Lower leg skin (tissue), 3 donors: ENCODE data around the gene ATAD3A.

Experiments used
- POLR2A ChIP-seq, 2 donors: fragments of 450-650 bp; IDR thresholded peaks; one replicate each; pipeline ENCODE4 v1.6.1; 2016 to 2017; ENCODE audit warnings: antibody characterized with exemption in 2 of 2, mild to moderate bottlenecking in 1 of 2, moderate library complexity in 1 of 2
- TF ChIP-seq, protein P1 (sequence below), 3 donors: fragments of 450-650 bp; IDR thresholded peaks; one replicate each; pipeline ENCODE4 v1.5.1; 2016; ENCODE audit warnings: antibody characterized with exemption in 3 of 3, mild to moderate bottlenecking in 3 of 3, moderate library complexity in 2 of 3

- TF ChIP-seq, protein P1, sequence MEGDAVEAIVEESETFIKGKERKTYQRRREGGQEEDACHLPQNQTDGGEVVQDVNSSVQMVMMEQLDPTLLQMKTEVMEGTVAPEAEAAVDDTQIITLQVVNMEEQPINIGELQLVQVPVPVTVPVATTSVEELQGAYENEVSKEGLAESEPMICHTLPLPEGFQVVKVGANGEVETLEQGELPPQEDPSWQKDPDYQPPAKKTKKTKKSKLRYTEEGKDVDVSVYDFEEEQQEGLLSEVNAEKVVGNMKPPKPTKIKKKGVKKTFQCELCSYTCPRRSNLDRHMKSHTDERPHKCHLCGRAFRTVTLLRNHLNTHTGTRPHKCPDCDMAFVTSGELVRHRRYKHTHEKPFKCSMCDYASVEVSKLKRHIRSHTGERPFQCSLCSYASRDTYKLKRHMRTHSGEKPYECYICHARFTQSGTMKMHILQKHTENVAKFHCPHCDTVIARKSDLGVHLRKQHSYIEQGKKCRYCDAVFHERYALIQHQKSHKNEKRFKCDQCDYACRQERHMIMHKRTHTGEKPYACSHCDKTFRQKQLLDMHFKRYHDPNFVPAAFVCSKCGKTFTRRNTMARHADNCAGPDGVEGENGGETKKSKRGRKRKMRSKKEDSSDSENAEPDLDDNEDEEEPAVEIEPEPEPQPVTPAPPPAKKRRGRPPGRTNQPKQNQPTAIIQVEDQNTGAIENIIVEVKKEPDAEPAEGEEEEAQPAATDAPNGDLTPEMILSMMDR (IDR thresholded peaks at IDR 0.05), result no peak
- TF ChIP-seq POLR2A (IDR thresholded peaks at IDR 0.05), result no peak
These were observed 32.1 kb upstream of the ATAD3A start for GRCh38 chr1:1479547-1480487.
